HL-60 (cell line): Measurements from ENCODE around the gene ZNF408.

Experiments used
- DNase-seq, 2 experiments: peaks; one replicate each; pipeline ENCODE4 v3.0.0-alpha.2; 2010 to 2020; ENCODE audit warnings: low read depth in 1 of 2, low spot score in 1 of 2
- H3K27ac ChIP-seq: fragments of 250-450 bp; sonication (Bioruptor Pico); replicated peaks from 2 replicates; pipeline ENCODE4 v1.5.1; 2020; ENCODE audit warnings: mild to moderate bottlenecking, moderate library complexity
- H3K27me3 ChIP-seq: fragments of 250-450 bp; sonication (Bioruptor Pico); 2 replicates; pipeline ENCODE4 v1.5.1; 2021; ENCODE audit warnings: mild to moderate bottlenecking, moderate library complexity; ENCODE audit not compliant: insufficient read depth, poor library complexity, severe bottlenecking
- H3K4me3 ChIP-seq: replicated peaks from 2 replicates; pipeline ENCODE4 v1.5.1; 2011; ENCODE audit warnings: mild to moderate bottlenecking, control low read depth, low read length; ENCODE audit not compliant: insufficient read depth
- CTCF ChIP-seq: IDR thresholded peaks from one replicate; pipeline ENCODE4 v1.5.1; 2011; ENCODE audit warnings: low read length, control low read depth, inconsistent platforms; ENCODE audit not compliant: insufficient read depth
- GABPA ChIP-seq: IDR thresholded peaks from 2 replicates; pipeline ENCODE4 v1.6.1; 2012; ENCODE audit warnings: low read depth
- POLR2AphosphoS5 ChIP-seq: IDR thresholded peaks from 2 replicates; pipeline ENCODE4 v1.6.1; 2012; ENCODE audit warnings: low read depth
- REST ChIP-seq: IDR thresholded peaks from 2 replicates; pipeline ENCODE4 v1.6.1; 2012; ENCODE audit warnings: low read depth; ENCODE audit not compliant: insufficient replicate concordance
- SPI1 ChIP-seq: IDR thresholded peaks from 2 replicates; pipeline ENCODE4 v1.6.1; 2012; ENCODE audit warnings: low read depth, mild to moderate bottlenecking, borderline replicate concordance

Gene ZNF408

GRCh38 chr11:46736615-46737014, 35.8 kb downstream of the ZNF408 start:
- H3K4me3 ChIP-seq, result no peak overlapping the region
- no peak overlapping the region for H3K27ac ChIP-seq
- no peak for DNase-seq
- no peaks in the 10 kb centered on the region for H3K27me3 ChIP-seq
- TF ChIP-seq CTCF, result no peak

- H3K27me3 ChIP-seq, result no peaks in the 10 kb centered on the region
- no peak for DNase-seq
- no peak overlapping the region for H3K27ac ChIP-seq
- TF ChIP-seq GABPA, result no peak
- TF ChIP-seq REST, result no peak
- TF ChIP-seq CTCF, result no peak
- no peak for TF ChIP-seq SPI1
- TF ChIP-seq POLR2AphosphoS5, result no peak
- no peak overlapping the region for H3K4me3 ChIP-seq
Observed at GRCh38 chr11:46737699-46738098, 36.9 kb downstream of the ZNF408 start.

GRCh38 chr11:46738887-46739286, 38.1 kb downstream of the ZNF408 start:
- no peak overlapping the region for H3K27ac ChIP-seq
- H3K27me3 ChIP-seq, result no peaks in the 10 kb centered on the region
- H3K4me3 ChIP-seq, result no peak overlapping the region
- DNase-seq, result no peak
- TF ChIP-seq GABPA (no peak), SPI1 (no peak), CTCF (no peak), REST (no peak), POLR2AphosphoS5 (no peak)

GRCh38 chr11:46741600-46742484, 41.0 kb downstream of the ZNF408 start:
- Histone ChIP-seq H3K4me3 (no peak overlapping the region), H3K27ac (no peak overlapping the region), H3K27me3 (no peaks in the 10 kb centered on the region)
- TF ChIP-seq GABPA, result no peak
- TF ChIP-seq SPI1, result no peak
- no peak for DNase-seq
